Vagina (tissue), 2 donors: ENCODE data around the gene TP53TG5.

Experiments
- POLR2A ChIP-seq, 2 donors: fragments of 450-650 bp; IDR thresholded peaks; one replicate each; pipeline ENCODE4 v1.6.1; 2017; ENCODE audit warnings: antibody characterized with exemption in 2 of 2, mild to moderate bottlenecking in 2 of 2, moderate library complexity in 2 of 2
- POLR2AphosphoS5 ChIP-seq, 2 donors: sonication (generic); formaldehyde crosslinking; IDR thresholded peaks; one replicate each; pipeline ENCODE4 v1.9.0; 2017; ENCODE audit warnings: antibody characterized with exemption in 2 of 2, mild to moderate bottlenecking in 2 of 2, low read depth in 1 of 2; ENCODE audit not compliant: insufficient read depth in 1 of 2

DNA sequence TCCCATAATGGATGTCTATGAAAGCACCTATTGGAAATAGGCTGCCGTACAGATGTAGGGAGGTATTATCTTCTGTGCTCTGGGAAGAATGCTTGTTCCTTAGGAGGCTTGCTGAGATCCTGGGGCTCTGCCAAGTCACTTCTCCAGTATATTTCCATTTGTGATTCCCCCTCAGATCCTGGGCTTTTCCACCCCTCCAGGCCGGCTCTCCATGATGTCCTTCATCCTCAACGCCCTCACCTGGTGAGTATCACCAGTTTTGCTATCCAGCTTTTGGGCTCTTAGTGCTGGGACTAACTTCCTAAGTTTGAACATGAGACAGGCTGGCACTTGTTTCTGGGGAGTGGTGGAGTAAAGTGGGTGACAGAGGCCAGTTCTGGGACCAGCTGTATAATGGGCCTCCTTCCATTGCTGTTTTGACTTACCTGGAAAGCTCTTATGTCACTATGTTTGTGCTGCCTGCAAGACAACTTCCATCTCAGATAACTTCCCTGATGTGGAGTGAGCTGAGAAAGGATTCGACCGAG, 12.6 kb downstream of the TP53TG5 start:
- TF ChIP-seq POLR2A (IDR thresholded peaks at IDR 0.05), result no peak
- TF ChIP-seq POLR2AphosphoS5 (IDR thresholded peaks at IDR 0.05; ENCODE audit: insufficient read depth in 1 of 2, low read depth in 1 of 2), result no peak
